SK-N-SH treated with all-trans-retinoic acid at 6 μM for 48 hours (cell line): ENCODE data around the gene IGSF22.

ENCODE experiments used
- CSRNP3 ChIP-seq: fragments of 250-450 bp; sonication (Bioruptor Pico); IDR thresholded peaks from 2 replicates; pipeline ENCODE4 v1.5.1; 2021; ENCODE audit warnings: mild to moderate bottlenecking, moderate library complexity
- GLIS3 ChIP-seq: fragments of 250-450 bp; sonication (Bioruptor Pico); IDR thresholded peaks from 2 replicates; pipeline ENCODE4 v1.5.0; 2020; ENCODE audit warnings: mild to moderate bottlenecking, moderate library complexity
- ISL1 ChIP-seq: fragments of 250-450 bp; sonication (Bioruptor Pico); IDR thresholded peaks from 2 replicates; pipeline ENCODE4 v2.1.2; 2022; ENCODE audit warnings: mild to moderate bottlenecking, moderate library complexity
- RARB ChIP-seq: fragments of 250-450 bp; sonication (Bioruptor Pico); IDR thresholded peaks from 2 replicates; pipeline ENCODE4 v1.8.0; 2021; ENCODE audit warnings: mild to moderate bottlenecking, moderate library complexity
- SNAI2 ChIP-seq: fragments of 250-450 bp; sonication (Bioruptor Pico); IDR thresholded peaks from 2 replicates; pipeline ENCODE4 v1.5.0; 2020; ENCODE audit warnings: mild to moderate bottlenecking, moderate library complexity
- TOX ChIP-seq: fragments of 250-450 bp; sonication (Bioruptor Pico); IDR thresholded peaks from 2 replicates; pipeline ENCODE4 v1.8.0; 2021; ENCODE audit warnings: mild to moderate bottlenecking, moderate library complexity, borderline replicate concordance
- ZC3H10 ChIP-seq: fragments of 250-450 bp; sonication (Bioruptor Pico); IDR thresholded peaks from 2 replicates; pipeline ENCODE4 v1.5.1; 2021; ENCODE audit warnings: mild to moderate bottlenecking, moderate library complexity
- ZFP3 ChIP-seq: fragments of 250-450 bp; sonication (Bioruptor Pico); IDR thresholded peaks from 2 replicates; pipeline ENCODE4 v1.5.0; 2020; ENCODE audit warnings: mild to moderate bottlenecking, moderate library complexity

- no peak for TF ChIP-seq SNAI2 (CRISPR knock-in tag)
- TF ChIP-seq ZFP3 (CRISPR knock-in tag): no peak
- no peak for TF ChIP-seq TOX
- no peak for TF ChIP-seq RARB (CRISPR knock-in tag)
- no peak for TF ChIP-seq ZC3H10 (CRISPR knock-in tag)
- TF ChIP-seq GLIS3 (CRISPR knock-in tag): no peak
- no peak for TF ChIP-seq ISL1
- TF ChIP-seq CSRNP3: no peak
Measured at GRCh38 chr11:18731949-18732821, 6.2 kb upstream of the IGSF22 start.
